ENCODE measurements around the gene CCDC150.

DNA sequence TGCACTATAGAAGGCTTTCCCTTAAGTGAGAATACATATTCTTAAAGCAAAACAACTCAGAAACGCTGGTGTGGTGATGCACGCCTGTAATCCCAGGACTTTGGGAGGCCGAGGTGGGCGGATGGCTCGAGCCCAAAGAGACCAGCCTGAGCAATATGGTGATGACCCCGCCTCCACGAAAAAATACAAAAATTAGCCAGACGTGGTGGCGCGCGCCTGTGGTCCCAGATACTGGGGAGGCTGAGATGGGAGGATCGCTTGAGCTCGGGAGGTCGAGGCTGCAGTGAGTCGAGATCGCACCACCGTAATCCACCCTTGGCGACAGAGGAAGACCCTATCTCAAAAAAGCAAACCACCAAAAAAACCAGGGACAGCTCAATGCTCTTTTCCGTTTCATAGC, 750 bp upstream of the CCDC150 start:
- no peak for TF ChIP-seq POLR2A (IDR thresholded peaks at IDR 0.05)
- TF ChIP-seq, protein P1, sequence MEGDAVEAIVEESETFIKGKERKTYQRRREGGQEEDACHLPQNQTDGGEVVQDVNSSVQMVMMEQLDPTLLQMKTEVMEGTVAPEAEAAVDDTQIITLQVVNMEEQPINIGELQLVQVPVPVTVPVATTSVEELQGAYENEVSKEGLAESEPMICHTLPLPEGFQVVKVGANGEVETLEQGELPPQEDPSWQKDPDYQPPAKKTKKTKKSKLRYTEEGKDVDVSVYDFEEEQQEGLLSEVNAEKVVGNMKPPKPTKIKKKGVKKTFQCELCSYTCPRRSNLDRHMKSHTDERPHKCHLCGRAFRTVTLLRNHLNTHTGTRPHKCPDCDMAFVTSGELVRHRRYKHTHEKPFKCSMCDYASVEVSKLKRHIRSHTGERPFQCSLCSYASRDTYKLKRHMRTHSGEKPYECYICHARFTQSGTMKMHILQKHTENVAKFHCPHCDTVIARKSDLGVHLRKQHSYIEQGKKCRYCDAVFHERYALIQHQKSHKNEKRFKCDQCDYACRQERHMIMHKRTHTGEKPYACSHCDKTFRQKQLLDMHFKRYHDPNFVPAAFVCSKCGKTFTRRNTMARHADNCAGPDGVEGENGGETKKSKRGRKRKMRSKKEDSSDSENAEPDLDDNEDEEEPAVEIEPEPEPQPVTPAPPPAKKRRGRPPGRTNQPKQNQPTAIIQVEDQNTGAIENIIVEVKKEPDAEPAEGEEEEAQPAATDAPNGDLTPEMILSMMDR (IDR thresholded peaks at IDR 0.05): no peak
